ENCODE measurements around the gene GPM6B. TPM values are rescaled to one million over a fixed set of nuclear protein-coding genes. Genes with fewer than 3 reads are reported as not detected.
A peak's percentile ranks its signal among the peaks of the same experiment; 100 is the strongest.
"Not testable (repeated sequence)": the region's sequence is repeated elsewhere in the genome, so short reads cannot be mapped to it uniquely, and the experiment has no call there.

Gene GPM6B
- total and polyA plus RNA-seq, 5 donors from 2014 or later: 0.24 to 0.67 (median 0.34) TPM; not detected in 1

DNA sequence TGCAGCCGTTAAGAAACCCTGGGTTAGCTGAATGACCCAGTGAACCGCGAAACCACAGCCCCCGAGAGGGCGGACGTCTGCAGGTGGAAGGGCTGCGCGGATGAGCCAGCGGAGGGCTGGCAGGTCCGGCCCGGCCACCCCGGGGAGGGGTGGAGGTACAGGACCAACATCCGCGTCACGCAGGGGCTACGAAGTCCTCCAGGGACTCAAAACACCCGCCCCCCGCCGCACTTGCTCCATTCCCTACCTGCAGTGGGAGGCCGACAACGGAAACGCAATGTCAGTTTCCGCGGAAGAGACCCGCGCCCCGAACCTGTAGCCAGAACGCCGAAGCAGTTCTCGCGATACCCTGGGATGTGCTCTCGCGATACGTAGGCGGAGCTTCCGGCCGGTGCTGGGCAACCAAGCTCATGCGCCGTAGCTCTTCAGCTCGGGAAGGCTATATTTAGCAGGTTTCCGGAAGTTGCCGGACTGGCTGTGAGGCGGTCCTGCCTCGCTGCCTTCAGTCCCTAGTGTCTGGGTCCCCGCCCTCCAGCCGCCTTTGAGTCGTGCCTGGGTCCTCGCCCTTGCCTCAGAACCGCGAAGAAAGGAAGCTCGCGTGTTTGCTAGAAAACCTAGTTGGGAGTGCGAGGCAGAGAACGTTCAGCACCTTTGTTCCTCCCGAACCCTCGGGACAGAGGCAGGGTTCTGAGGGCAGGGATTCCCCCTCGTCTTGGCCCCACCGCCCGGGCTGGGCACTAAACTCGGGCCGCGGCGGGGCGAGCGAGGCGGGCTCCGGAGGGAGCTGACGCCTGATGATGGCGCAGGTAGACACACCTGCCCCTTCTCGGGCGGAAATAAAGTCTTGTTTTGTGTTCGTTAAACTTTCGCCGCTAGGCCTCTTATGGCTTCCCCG lies 82.4 kb downstream of the GPM6B start, which contains the start of the genes OFD1 and TRAPPC2:
Gene OFD1, plus strand, starts transcription at position 471 of the 895 bp plus-strand sequence. Its CDS starts 324 bp downstream, at position 795.
Gene TRAPPC2, minus strand, starts transcription at position 343 of the 895 bp plus-strand sequence. CDS start 14,657 bp downstream, outside the sequence.
- Mint-ChIP-seq H3K9me3 (peaks cover 0 to 3% (median 0%) of the 10 kb centered on the region in 7 donors), H3K4me3 (peak within 1 kb of the TSS; percentile 91 to 99 (median 98)), H3K27ac (peak within 1 kb of the TSS; percentile 96 to 99 (median 97)), H3K27me3 (no peaks in the 10 kb centered on the region), H3K4me1 (peaks cover 33 to 71% (median 36%) of the 10 kb centered on the region in 4 donors), H3K36me3 (peaks cover 22% of the 10 kb centered on the region)
- H3K27ac ChIP-seq (ENCODE audit: insufficient read depth, low read length, poor library complexity, severe bottlenecking): peak within 1 kb of the TSS; percentile 98
- H3K9me3 ChIP-seq (ENCODE audit: control insufficient read depth in 2 of 2, low read length in 2 of 2): no peaks in the 10 kb centered on the region
- H3K27me3 ChIP-seq (ENCODE audit: control insufficient read depth, insufficient read depth, low read length): no peaks in the 10 kb centered on the region
- H3K36me3 ChIP-seq (ENCODE audit: control insufficient read depth, insufficient read depth, low read length): peaks cover 8% of the 10 kb centered on the region
- DNase-seq (peak; percentile 85 to 97 (median 91)), ATAC-seq (ENCODE audit: low read depth in 2 of 2) (peak; percentile 90 to 91)
- H3K4me3 ChIP-seq (ENCODE audit: low read depth, low read length): peak within 1 kb of the TSS; percentile 89
- H3K4me1 ChIP-seq (ENCODE audit: control insufficient read depth, insufficient read depth, low read length, poor library complexity, severe bottlenecking): peaks cover 25% of the 10 kb centered on the region

GRCh38 chrX:13733506-13733905 lies 83.4 kb downstream of the GPM6B start:
- H3K27ac ChIP-seq (ENCODE audit: insufficient read depth, low read length, poor library complexity, severe bottlenecking): peak overlapping the region; percentile 98
- no peaks in the 10 kb centered on the region for H3K27me3 Mint-ChIP-seq
- peaks cover 8% of the 10 kb centered on the region for H3K36me3 ChIP-seq (ENCODE audit: control insufficient read depth, insufficient read depth, low read length)
- H3K36me3 Mint-ChIP-seq: peaks cover 29% of the 10 kb centered on the region
- H3K27me3 ChIP-seq (ENCODE audit: control insufficient read depth, insufficient read depth, low read length): no peaks in the 10 kb centered on the region
- H3K4me3 Mint-ChIP-seq: peak overlapping the region; percentile 91 to 99 (median 98)
- peaks cover 0 to 5% (median 0%) of the 10 kb centered on the region in 7 donors for H3K9me3 Mint-ChIP-seq
- H3K4me1 Mint-ChIP-seq: peaks cover 35 to 78% (median 38%) of the 10 kb centered on the region in 4 donors
- DNase-seq (no peak), ATAC-seq (ENCODE audit: low read depth in 2 of 2) (no peak)
- H3K4me1 ChIP-seq (ENCODE audit: control insufficient read depth, insufficient read depth, low read length, poor library complexity, severe bottlenecking): peaks cover 25% of the 10 kb centered on the region
- H3K9me3 ChIP-seq (ENCODE audit: control insufficient read depth in 2 of 2, low read length in 2 of 2): no peaks in the 10 kb centered on the region
- H3K27ac Mint-ChIP-seq: peak overlapping the region; percentile 96 to 97 (median 96)
- peak overlapping the region; percentile 89 for H3K4me3 ChIP-seq (ENCODE audit: low read depth, low read length)

DNA sequence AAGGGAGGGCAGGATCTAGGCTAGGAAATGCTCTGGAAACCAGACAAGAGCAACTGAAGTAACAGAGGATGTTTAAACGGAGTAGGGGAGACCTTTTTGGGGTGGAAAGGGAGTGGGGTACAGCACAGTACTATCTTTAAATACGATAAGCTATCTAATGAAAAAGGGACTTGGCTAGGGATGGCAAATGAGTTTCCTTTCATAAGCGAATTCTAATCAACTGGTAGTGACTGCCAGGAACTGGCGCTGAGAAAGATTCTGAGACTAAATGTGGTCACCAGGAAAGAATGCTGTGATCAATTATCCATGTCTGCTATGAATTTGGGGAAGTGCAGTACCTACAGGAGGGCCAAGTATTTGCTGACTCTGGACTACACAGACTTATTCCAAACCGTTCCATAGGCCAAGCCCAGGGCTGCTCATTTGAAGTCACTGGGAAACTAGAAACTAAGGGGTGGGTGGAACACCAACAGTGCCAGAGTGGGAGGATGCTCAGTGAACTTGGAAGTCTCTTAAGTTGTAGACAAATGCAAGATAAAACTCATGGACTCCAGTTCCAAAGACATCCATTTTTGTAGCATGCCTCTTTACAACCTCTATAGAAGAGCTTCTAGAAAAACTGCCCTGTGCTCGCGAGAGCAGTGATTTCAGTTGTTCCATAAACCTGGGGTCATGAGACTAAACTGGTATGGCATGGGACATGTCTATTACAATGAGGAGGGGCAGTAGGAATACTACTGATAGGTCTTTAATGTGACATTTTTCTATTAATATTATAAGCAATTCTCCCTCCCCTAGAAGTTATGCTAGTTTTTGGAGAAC lies 84.4 kb downstream of the GPM6B start:
- peaks cover 0 to 5% (median 0%) of the 10 kb centered on the region in 7 donors for H3K9me3 Mint-ChIP-seq
- Histone ChIP-seq H3K4me1 (ENCODE audit: control insufficient read depth, insufficient read depth, low read length, poor library complexity, severe bottlenecking) (peaks cover 24% of the 10 kb centered on the region), H3K9me3 (ENCODE audit: control insufficient read depth in 2 of 2, low read length in 2 of 2) (no peaks in the 10 kb centered on the region), H3K27me3 (ENCODE audit: control insufficient read depth, insufficient read depth, low read length) (no peaks in the 10 kb centered on the region), H3K36me3 (ENCODE audit: control insufficient read depth, insufficient read depth, low read length) (peaks cover 8% of the 10 kb centered on the region), H3K27ac (ENCODE audit: insufficient read depth, low read length, poor library complexity, severe bottlenecking) (peak overlapping the region; percentile 98), H3K4me3 (ENCODE audit: low read depth, low read length) (peak overlapping the region; percentile 89)
- H3K36me3 Mint-ChIP-seq: peaks cover 38% of the 10 kb centered on the region
- H3K4me3 Mint-ChIP-seq: peak overlapping the region; percentile 65 to 99 (median 94)
- DNase-seq (no peak), ATAC-seq (ENCODE audit: low read depth in 2 of 2) (no peak)
- H3K27me3 Mint-ChIP-seq: no peaks in the 10 kb centered on the region
- peaks cover 39 to 81% (median 42%) of the 10 kb centered on the region in 4 donors for H3K4me1 Mint-ChIP-seq
- peak overlapping the region in 2 of 3 donors; percentile 73 to 88 for H3K27ac Mint-ChIP-seq

- H3K9me3 ChIP-seq (ENCODE audit: control insufficient read depth in 2 of 2, low read length in 2 of 2); DNase-seq; H3K4me3 ChIP-seq (ENCODE audit: low read depth, low read length); H3K9me3 Mint-ChIP-seq; H3K27me3 ChIP-seq (ENCODE audit: control insufficient read depth, insufficient read depth, low read length); H3K27ac ChIP-seq (ENCODE audit: insufficient read depth, low read length, poor library complexity, severe bottlenecking); H3K27ac Mint-ChIP-seq; H3K36me3 ChIP-seq (ENCODE audit: control insufficient read depth, insufficient read depth, low read length); ATAC-seq (ENCODE audit: low read depth in 2 of 2); H3K27me3 Mint-ChIP-seq: not testable (repeated sequence)
- H3K36me3 Mint-ChIP-seq: peaks cover 52% of the 10 kb centered on the region
- peaks cover 18% of the 10 kb centered on the region for H3K4me1 ChIP-seq (ENCODE audit: control insufficient read depth, insufficient read depth, low read length, poor library complexity, severe bottlenecking)
- H3K4me1 Mint-ChIP-seq: peaks cover 37 to 85% (median 54%) of the 10 kb centered on the region in 4 donors
- peak overlapping the region in 1 of 4 donors; percentile 91 for H3K4me3 Mint-ChIP-seq
Observed at GRCh38 chrX:13730523-13730922, 86.4 kb downstream of the GPM6B start.

- not testable (repeated sequence) for H3K4me3 ChIP-seq (ENCODE audit: low read depth, low read length); H3K36me3 ChIP-seq (ENCODE audit: control insufficient read depth, insufficient read depth, low read length); H3K9me3 ChIP-seq (ENCODE audit: control insufficient read depth in 2 of 2, low read length in 2 of 2); H3K27me3 Mint-ChIP-seq; H3K27me3 ChIP-seq (ENCODE audit: control insufficient read depth, insufficient read depth, low read length); ATAC-seq (ENCODE audit: low read depth in 2 of 2); H3K27ac ChIP-seq (ENCODE audit: insufficient read depth, low read length, poor library complexity, severe bottlenecking); DNase-seq; H3K9me3 Mint-ChIP-seq
- peaks cover 14% of the 10 kb centered on the region for H3K4me1 ChIP-seq (ENCODE audit: control insufficient read depth, insufficient read depth, low read length, poor library complexity, severe bottlenecking)
- Mint-ChIP-seq H3K36me3 (peaks cover 56% of the 10 kb centered on the region), H3K27ac (peak overlapping the region; percentile 47 to 95 (median 84)), H3K4me1 (peaks cover 21 to 82% (median 42%) of the 10 kb centered on the region in 4 donors), H3K4me3 (peak overlapping the region in 2 of 4 donors; percentile 38 to 66)
Observed at GRCh38 chrX:13726583-13726982, 90.3 kb downstream of the GPM6B start.

DNA sequence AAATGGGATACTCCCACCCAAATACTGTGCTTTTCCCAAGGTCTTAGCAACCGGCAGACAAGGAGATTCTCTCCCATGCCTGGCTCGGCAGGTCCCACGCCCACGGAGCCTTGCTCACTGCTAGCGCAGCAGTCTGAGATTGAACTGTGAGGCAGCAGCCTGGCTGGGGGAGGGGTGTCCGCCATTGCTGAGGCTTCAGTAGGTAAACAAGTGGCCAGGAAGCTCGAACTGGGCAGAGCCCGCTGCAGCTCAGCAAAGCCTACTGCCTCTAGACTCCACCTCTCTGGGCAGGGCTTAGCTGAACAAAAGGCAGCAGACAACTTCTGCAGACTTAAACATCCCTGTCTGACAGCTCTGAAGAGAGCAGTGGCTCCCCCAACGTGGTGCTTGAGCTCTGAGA lies 92.0 kb downstream of the GPM6B start:
- H3K4me3 Mint-ChIP-seq: peak overlapping the region; percentile 62 to 88 (median 72)
- not testable (repeated sequence) for H3K27me3 Mint-ChIP-seq; H3K27me3 ChIP-seq (ENCODE audit: control insufficient read depth, insufficient read depth, low read length); H3K4me3 ChIP-seq (ENCODE audit: low read depth, low read length); H3K36me3 ChIP-seq (ENCODE audit: control insufficient read depth, insufficient read depth, low read length); H3K9me3 ChIP-seq (ENCODE audit: control insufficient read depth in 2 of 2, low read length in 2 of 2); H3K9me3 Mint-ChIP-seq
- Histone ChIP-seq H3K27ac (ENCODE audit: insufficient read depth, low read length, poor library complexity, severe bottlenecking) (peak overlapping the region; percentile 14), H3K4me1 (ENCODE audit: control insufficient read depth, insufficient read depth, low read length, poor library complexity, severe bottlenecking) (peaks cover 14% of the 10 kb centered on the region)
- H3K27ac Mint-ChIP-seq: peak overlapping the region; percentile 47 to 88 (median 55)
- DNase-seq (peak; percentile 22 to 81 (median 68)), ATAC-seq (ENCODE audit: low read depth in 2 of 2) (peak in 1 of 2 donors; percentile 37)
- H3K36me3 Mint-ChIP-seq: peaks cover 43% of the 10 kb centered on the region
- H3K4me1 Mint-ChIP-seq: peaks cover 16 to 72% (median 38%) of the 10 kb centered on the region in 4 donors

DNA sequence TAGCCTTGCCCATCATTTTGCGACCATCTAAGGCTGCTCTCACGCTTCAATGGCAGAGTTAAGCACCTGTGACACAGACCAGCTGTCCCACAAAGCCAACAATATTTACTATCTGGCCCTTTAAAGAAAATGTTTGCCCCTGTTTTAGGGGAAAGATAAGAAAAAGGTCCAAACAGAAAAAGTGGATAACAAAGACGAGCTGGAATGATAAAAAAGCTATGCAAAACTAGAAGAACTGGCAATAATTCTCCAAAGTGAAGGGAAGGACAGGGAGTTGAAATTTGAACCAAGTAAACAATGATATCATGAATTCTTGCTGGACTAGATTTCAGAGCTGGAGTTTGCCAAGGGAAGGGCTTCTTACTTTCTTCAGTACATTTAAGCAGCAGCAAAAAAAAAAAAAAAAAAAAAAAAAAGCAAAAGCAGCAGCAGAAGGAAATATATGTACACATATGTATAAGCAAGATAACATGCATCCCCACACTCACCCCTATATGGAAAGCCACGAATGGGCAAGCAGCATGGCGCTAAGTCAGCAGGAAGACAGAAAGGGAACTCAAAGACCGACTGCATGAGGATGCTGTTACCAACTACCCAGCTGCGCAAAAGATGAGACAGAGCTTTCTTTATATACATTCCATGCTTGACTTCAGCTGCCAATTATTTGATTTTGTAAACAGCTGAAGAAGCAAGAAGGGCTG lies 94.9 kb downstream of the GPM6B start:
- H3K4me3 ChIP-seq (ENCODE audit: low read depth, low read length): no peak overlapping the region
- ATAC-seq (ENCODE audit: low read depth in 2 of 2) (no peak), DNase-seq (no peak)
- H3K9me3 ChIP-seq (ENCODE audit: control insufficient read depth in 2 of 2, low read length in 2 of 2): no peaks in the 10 kb centered on the region
- Mint-ChIP-seq H3K9me3 (peaks cover 0 to 4% (median 2%) of the 10 kb centered on the region in 7 donors), H3K27ac (peak overlapping the region in 1 of 3 donors; percentile 32), H3K36me3 (peaks cover 30% of the 10 kb centered on the region), H3K4me3 (peak overlapping the region in 1 of 4 donors; percentile 38), H3K4me1 (peaks cover 11 to 76% (median 43%) of the 10 kb centered on the region in 4 donors), H3K27me3 (no peaks in the 10 kb centered on the region)
- H3K4me1 ChIP-seq (ENCODE audit: control insufficient read depth, insufficient read depth, low read length, poor library complexity, severe bottlenecking): peaks cover 18% of the 10 kb centered on the region
- H3K27me3 ChIP-seq (ENCODE audit: control insufficient read depth, insufficient read depth, low read length): no peaks in the 10 kb centered on the region
- no peak overlapping the region for H3K27ac ChIP-seq (ENCODE audit: insufficient read depth, low read length, poor library complexity, severe bottlenecking)
- H3K36me3 ChIP-seq (ENCODE audit: control insufficient read depth, insufficient read depth, low read length): peaks cover 7% of the 10 kb centered on the region
